Thoracic aorta (tissue), 2 donors: Measurements from ENCODE around the gene BCL2L2. TPM values are rescaled to one million over a fixed set of nuclear protein-coding genes. Genes with fewer than 3 reads are reported as not detected.

Source experiments
- ATAC-seq: fragments of 150-250 bp; one replicate; pipeline ENCODE4 v1.8.0; 2017; ENCODE audit warnings: low read depth; ENCODE audit not compliant: insufficient number of reproducible peaks, low FRiP score
- DNase-seq: peaks from one replicate; pipeline ENCODE4 v3.0.0-alpha.2; 2020; ENCODE audit warnings: low spot score
- H3K27ac ChIP-seq, 2 donors: fragments of 200-600 bp; sonication (generic); 1 replicate in 1 of 2; 2 replicates in 1 of 2; pipeline ENCODE4 v1.5.1; 2016; ENCODE audit warnings: mild to moderate bottlenecking in 2 of 2, moderate library complexity in 2 of 2
- H3K27me3 ChIP-seq: fragments of 200-600 bp; sonication (generic); replicated peaks from 2 replicates; pipeline ENCODE4 v1.6.0; 2016; ENCODE audit warnings: mild to moderate bottlenecking; ENCODE audit not compliant: insufficient read depth
- H3K36me3 ChIP-seq: fragments of 200-600 bp; sonication (generic); one replicate; pipeline ENCODE4 v1.5.1; 2016
- H3K4me1 ChIP-seq, 2 donors: fragments of 200-600 bp; sonication (generic); 1 replicate in 1 of 2; 2 replicates in 1 of 2; pipeline versions ENCODE4 v1.5.1 to v1.6.0; 2016; ENCODE audit warnings: low read depth in 2 of 2, mild to moderate bottlenecking in 1 of 2; ENCODE audit not compliant: control insufficient read depth in 1 of 2
- H3K4me3 ChIP-seq: fragments of 200-600 bp; sonication (generic); 2 replicates; pipeline ENCODE4 v1.5.1; 2016; ENCODE audit warnings: mild to moderate bottlenecking
- H3K9me3 ChIP-seq: fragments of 200-600 bp; sonication (generic); 2 replicates; pipeline ENCODE4 v1.5.1; 2016
- CTCF ChIP-seq: fragments of 200-600 bp; sonication (generic); IDR thresholded peaks from one replicate; pipeline ENCODE4 v1.5.1; 2019; ENCODE audit warnings: antibody characterized with exemption
- total RNA-seq, 2 donors: library from RNA; depleted of rRNA; stranded (reverse); fragments of >200 nt; gene quantifications; one replicate each; pipeline versions ENCODE4 v1.1.0 to v1.2.3, GENCODE V29; 2016

BCL2L2 gene
- total RNA-seq, 2 donors from 2014 or later: 50.6 to 74.4 TPM

- Histone ChIP-seq H3K27me3 (no peaks in the 10 kb centered on the region), H3K9me3 (no peaks in the 10 kb centered on the region), H3K36me3 (no peaks in the 10 kb centered on the region), H3K4me3 (peak within 1 kb of the TSS; percentile 92), H3K27ac (peak within 1 kb of the TSS in 1 of 2 donors; percentile 18), H3K4me1 (peaks cover 3 to 9% of the 10 kb centered on the region in 2 donors)
- peak; percentile 72 for ATAC-seq
- no peak for TF ChIP-seq CTCF
- peak; percentile 61 for DNase-seq
Observed at GRCh38 chr14:23352506-23353432, 46.1 kb downstream of the BCL2L2 start, which contains the start of gene SLC22A17. Gene SLC22A17 (minus strand): TSS chr14:23352887.

GRCh38 chr14:23353433-23353780, 46.8 kb downstream of the BCL2L2 start:
- Histone ChIP-seq H3K4me3 (no peak overlapping the region), H3K27ac (peak overlapping the region in 1 of 2 donors; percentile 18), H3K36me3 (no peaks in the 10 kb centered on the region), H3K9me3 (no peaks in the 10 kb centered on the region), H3K27me3 (no peaks in the 10 kb centered on the region), H3K4me1 (peaks cover 3 to 9% of the 10 kb centered on the region in 2 donors)
- no peak for DNase-seq
- no peak for TF ChIP-seq CTCF
- no peak for ATAC-seq

DNA sequence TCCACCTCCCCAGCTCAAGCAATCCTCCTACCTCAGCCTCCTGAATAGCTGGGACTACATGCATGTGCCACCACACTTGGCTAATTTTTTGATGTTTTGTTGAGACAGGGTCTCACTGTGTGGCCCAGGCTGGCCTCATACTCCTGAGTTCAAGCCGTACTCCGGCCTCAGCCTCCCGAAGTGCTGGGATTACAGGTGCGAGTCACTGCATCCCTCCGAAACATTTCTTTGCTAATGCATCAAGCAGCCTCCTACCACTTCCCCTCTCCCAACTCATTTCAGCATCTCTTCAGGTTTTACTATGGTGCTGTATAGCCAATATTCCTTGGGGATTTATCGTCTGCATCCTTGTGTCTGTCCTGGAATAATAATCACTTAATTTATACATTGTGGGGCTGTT, 48.4 kb downstream of the BCL2L2 start:
- ATAC-seq (no peak), DNase-seq (no peak)
- Histone ChIP-seq H3K9me3 (no peaks in the 10 kb centered on the region), H3K4me3 (no peak overlapping the region), H3K4me1 (peaks cover 3 to 9% of the 10 kb centered on the region in 2 donors), H3K36me3 (peaks cover 6% of the 10 kb centered on the region), H3K27ac (no peak overlapping the region), H3K27me3 (no peaks in the 10 kb centered on the region)
- TF ChIP-seq CTCF: no peak

DNA sequence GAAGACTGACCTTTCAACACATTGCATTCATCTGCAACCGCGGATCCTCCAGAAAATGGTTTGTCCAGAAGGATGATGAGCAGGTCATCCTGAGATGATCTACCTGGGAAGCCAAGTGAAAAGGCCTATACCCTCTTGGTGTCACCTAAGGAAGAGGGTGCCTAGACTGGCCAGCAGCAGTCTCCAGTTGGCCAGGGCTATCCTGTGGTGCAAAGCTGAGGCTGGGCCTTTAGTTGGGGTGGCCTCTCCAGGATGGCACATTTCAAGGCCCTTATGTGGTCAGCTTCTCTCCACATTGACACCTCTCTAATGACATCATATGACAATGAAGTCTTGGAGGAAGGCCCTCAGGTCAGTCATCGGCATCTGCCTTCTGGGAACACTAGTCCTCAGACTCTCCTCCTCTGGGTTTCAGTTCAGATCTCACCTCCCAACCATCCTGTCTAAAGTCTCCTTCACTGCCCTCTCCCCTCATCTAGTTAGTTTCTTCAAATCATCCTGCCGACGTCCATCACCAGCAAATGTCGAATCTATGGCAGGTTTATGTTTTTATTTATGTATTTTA, 49.3 kb downstream of the BCL2L2 start:
- DNase-seq (no peak), ATAC-seq (no peak)
- Histone ChIP-seq H3K9me3 (no peaks in the 10 kb centered on the region), H3K27ac (no peak overlapping the region), H3K36me3 (peaks cover 6% of the 10 kb centered on the region), H3K4me3 (no peak overlapping the region), H3K4me1 (peaks cover 3 to 9% of the 10 kb centered on the region in 2 donors), H3K27me3 (no peaks in the 10 kb centered on the region)
- no peak for TF ChIP-seq CTCF

DNA sequence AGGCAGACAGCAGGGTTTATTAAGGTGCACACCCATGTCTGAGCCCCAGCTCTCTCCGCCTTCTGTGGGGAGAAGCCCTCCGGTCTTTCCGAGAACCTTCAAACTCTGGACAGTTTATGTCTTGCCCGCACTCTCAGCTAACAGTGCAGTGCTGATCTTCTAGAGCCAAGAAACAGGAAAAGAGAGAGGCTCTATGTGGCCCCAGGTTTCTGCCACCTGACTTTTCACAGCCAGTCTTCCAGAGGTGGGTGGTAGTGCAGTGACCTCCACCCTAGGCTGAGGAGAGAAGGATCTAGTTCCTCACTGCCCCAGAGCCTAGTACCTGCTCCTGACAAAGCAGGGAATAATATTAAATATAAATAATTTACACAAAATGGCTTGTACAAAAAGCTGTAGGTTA, 50.0 kb downstream of the BCL2L2 start:
- H3K36me3 ChIP-seq: peaks cover 6% of the 10 kb centered on the region
- no peak for TF ChIP-seq CTCF
- H3K27me3 ChIP-seq: no peaks in the 10 kb centered on the region
- H3K27ac ChIP-seq: no peak overlapping the region
- DNase-seq: no peak
- H3K4me1 ChIP-seq: peaks cover 2 to 9% of the 10 kb centered on the region in 2 donors
- no peaks in the 10 kb centered on the region for H3K9me3 ChIP-seq
- H3K4me3 ChIP-seq: no peak overlapping the region
- ATAC-seq: no peak
